Measurements from ENCODE around the gene SLC13A3. TPM values are rescaled to one million over a fixed set of nuclear protein-coding genes. Genes with fewer than 3 reads are reported as not detected.

The SLC13A3 gene
- total and polyA plus RNA-seq, 3 donors from 2014 or later = 3.2 to 9.1 (median 4.1) TPM

DNA sequence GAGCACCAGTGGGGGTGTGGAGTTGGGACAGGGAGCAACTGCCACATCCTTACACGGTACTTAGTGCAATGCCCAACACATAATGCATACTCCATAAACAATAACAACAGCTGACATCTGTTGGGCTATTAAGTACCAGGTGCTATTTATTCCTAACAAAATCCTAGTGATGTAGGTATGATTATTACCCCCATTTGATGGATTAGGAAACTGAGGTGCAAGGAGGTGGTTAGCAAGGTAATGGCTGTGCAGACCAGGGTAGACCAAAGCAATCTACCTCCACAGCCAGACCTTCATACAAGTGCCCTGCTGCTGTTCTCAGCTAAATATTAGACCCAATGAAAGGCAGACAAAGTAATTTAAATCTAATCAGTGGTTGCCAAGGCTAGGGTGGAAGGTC, 36.8 kb downstream of the SLC13A3 start:
- intact Hi-C loops (cut with DNase I; ENCODE audit: low total_unique reads) = no loop called here
- Histone ChIP-seq H3K9me3 (no peaks in the 10 kb centered on the region), H3K27me3 (no peaks in the 10 kb centered on the region), H3K27ac (no peak overlapping the region), H3K36me3 (ENCODE audit: low read depth, missing control alignments) (no peaks in the 10 kb centered on the region), H3K4me1 (no peaks in the 10 kb centered on the region), H3K4me3 (no peak overlapping the region)
- TF ChIP-seq CTCF (IDR thresholded peaks at IDR 0.05) (no peak), POLR2A (IDR thresholded peaks at IDR 0.05) (no peak)
- 83 to 88% methylated on average over 1 of the region's 1 CpG for WGBS, 2 donors
- no peak for DNase-seq

DNA sequence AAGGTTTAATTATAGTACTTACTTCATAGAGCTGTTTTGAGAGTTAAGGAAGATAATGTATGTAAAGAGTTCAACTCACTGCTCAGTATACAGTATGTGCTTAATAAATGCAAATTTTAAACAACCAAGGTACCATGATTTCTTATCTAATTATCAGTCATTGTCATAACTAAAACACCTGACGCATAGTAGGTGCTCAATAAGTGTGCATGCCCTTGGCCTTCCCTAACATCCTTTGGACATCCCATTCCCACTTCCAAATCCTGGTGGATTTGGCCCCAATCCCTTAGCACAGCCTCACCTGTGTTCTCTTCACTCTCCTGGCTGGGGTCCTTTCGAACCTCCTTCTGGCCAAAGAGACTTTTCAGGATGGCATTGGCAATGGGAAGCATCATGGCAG, 41.1 kb downstream of the SLC13A3 start:
- Histone ChIP-seq H3K36me3 (ENCODE audit: low read depth, missing control alignments) (no peaks in the 10 kb centered on the region), H3K27me3 (no peaks in the 10 kb centered on the region), H3K4me3 (no peak overlapping the region), H3K27ac (no peak overlapping the region), H3K9me3 (no peaks in the 10 kb centered on the region), H3K4me1 (no peaks in the 10 kb centered on the region)
- 92 to 99% methylated on average over 2 of the region's 2 CpGs for WGBS, 2 donors
- intact Hi-C loops (cut with DNase I; ENCODE audit: low total_unique reads) = no loop called here
- no peak for DNase-seq
- TF ChIP-seq POLR2A (IDR thresholded peaks at IDR 0.05) (no peak), CTCF (IDR thresholded peaks at IDR 0.05) (no peak)

DNA sequence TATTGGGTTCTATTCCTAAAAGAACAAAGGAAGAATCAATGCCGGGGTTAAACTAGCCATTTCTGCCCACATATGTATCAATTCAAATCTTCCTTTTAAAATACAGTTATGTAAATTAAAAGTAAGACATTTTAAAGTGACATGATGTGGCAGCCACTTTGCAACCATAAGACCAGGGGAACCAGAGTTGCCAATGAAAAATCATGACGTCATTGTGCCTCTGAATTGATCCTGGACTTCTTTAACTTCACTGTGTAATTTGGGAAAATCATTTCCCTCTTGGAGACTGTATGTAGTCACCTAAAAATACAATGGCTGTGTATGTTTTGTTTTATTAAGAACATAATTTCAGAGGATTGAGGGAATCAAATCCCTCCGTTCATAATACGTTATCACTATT, 42.2 kb downstream of the SLC13A3 start:
- intact Hi-C loops (cut with DNase I; ENCODE audit: low total_unique reads) = no loop called here
- no peak for DNase-seq
- TF ChIP-seq POLR2A (IDR thresholded peaks at IDR 0.05) (no peak), CTCF (IDR thresholded peaks at IDR 0.05) (no peak)
- H3K36me3 ChIP-seq (ENCODE audit: low read depth, missing control alignments) = no peaks in the 10 kb centered on the region
- H3K27ac ChIP-seq = no peak overlapping the region
- WGBS, 2 donors = 93 to 99% methylated on average over 4 of the region's 4 CpGs
- H3K4me3 ChIP-seq = no peak overlapping the region
- H3K9me3 ChIP-seq = no peaks in the 10 kb centered on the region
- H3K4me1 ChIP-seq = no peaks in the 10 kb centered on the region
- H3K27me3 ChIP-seq = no peaks in the 10 kb centered on the region

DNA sequence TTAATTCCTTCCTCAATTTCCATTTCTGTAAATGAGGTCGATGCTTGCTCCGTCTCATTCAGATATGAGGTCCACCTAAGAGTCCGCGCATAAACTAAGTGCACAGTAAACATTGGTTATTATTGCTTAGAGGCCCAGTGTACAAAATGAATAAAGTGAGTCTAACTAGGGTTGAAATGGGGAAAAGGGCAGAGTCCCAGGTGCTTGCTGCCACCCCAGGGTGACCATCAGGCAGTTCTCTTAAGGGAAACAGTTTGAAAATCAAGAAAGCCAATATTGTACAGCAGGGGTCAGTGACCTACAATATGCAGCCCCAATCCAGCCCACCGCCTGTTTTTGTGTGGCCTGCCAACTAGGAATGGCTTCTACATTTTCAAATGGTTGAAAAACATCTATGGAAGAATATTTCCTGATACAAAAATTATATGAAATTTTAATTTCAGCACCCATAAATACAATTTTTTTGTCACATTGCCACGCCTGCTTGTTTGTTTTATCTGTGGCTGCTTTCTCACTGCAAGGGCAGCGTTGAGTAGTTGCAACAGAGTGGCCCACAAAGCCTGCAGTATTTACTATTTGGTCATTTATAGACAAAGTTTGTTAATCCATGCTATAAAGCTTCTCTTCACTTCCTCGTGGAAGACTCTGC, 43.3 kb downstream of the SLC13A3 start:
- H3K27me3 ChIP-seq = no peaks in the 10 kb centered on the region

More for the DNA sequence above, 43.3 kb downstream of the SLC13A3 start:
- TF ChIP-seq POLR2A (IDR thresholded peaks at IDR 0.05) (no peak), CTCF (IDR thresholded peaks at IDR 0.05) (no peak)
- H3K4me1 ChIP-seq = no peaks in the 10 kb centered on the region
- intact Hi-C loops (cut with DNase I; ENCODE audit: low total_unique reads) = no loop called here
- DNase-seq = no peak
- H3K27ac ChIP-seq = no peak overlapping the region
- H3K4me3 ChIP-seq = no peak overlapping the region
- WGBS, 2 donors = 95% methylated on average over 8 of the region's 8 CpGs
- no peaks in the 10 kb centered on the region for H3K9me3 ChIP-seq
- no peaks in the 10 kb centered on the region for H3K36me3 ChIP-seq (ENCODE audit: low read depth, missing control alignments)
